Midbrain (tissue), 1 donor: ENCODE measurements around the gene LDLRAD4.

Experiments
- DNase-seq: peaks from one replicate; lab custom pipeline; 2025; lab: John Stamatoyannopoulos, UW

LDLRAD4 gene

DNA sequence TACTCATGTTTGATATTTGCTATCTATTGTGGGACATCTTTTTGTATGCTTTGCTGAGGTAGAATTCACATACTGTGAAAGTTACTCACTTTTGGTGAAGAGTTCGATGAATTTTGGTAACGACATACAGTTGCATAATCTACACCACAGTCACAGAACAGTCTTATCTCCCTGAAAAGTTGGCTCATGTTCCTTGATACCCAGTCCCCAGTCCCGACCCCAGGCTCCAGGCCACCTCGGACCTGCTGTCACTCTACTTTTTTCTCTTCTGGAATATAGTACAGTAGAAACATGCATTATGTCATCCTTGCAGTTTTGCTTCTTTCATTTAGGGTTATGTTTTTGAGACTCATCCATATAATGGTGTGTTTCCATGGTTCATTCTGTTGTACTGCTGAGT is 316.1 kb downstream of the LDLRAD4 start:
- no peak for DNase-seq

DNA sequence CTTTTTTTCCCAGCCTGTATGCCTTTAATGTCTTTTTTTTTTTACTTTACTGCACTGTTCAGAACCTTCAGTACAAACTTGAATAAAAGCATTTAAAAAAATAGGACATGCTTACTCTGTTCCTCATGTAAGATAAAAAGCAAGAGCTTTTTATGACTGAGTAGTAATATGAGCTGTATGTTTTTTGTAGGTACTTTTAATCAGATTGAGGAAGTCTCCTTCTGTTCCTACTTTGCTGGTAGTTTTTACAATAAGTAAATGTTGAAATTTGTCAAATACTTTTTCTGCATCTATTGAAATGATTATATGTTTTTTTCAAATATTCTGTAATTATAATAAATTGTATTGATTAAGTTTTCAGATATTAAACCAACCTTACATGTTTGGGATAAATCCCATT is 318.0 kb downstream of the LDLRAD4 start:
- no peak for DNase-seq

DNA sequence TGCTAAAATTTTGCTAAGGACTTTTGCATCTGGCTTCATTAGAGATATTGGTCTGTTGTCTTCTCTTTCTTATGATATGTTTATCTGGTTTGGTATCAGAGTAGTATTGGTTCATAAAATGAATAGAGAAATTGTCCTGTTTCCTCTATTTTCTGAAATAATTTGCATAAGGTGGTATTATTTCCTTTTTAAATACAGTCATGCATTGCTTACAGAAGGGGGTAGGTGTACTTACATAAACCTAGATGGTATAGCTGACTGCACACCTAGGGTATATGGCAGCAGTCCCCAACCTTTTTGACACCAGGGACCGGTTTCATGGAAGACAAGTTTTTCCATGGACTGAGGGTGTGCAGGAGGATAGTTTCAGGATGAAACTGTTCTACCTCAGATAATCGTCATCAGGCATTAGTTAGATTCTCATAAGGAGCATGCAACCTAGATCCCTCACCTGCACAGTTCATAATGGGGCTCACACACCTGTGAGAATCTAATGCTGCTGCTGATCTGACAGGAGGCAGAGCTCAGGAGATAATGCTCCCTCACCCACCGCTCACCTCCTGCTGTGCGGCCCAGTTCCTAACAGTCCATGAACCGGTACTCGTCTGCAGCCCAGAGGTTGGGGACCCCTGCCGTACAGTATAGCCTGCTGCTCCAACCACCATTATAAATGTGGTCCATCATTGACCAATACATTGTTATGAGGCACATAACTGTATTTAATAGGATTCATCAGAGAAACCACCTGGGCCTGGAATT is 318.6 kb downstream of the LDLRAD4 start:
- no peak for DNase-seq

DNA sequence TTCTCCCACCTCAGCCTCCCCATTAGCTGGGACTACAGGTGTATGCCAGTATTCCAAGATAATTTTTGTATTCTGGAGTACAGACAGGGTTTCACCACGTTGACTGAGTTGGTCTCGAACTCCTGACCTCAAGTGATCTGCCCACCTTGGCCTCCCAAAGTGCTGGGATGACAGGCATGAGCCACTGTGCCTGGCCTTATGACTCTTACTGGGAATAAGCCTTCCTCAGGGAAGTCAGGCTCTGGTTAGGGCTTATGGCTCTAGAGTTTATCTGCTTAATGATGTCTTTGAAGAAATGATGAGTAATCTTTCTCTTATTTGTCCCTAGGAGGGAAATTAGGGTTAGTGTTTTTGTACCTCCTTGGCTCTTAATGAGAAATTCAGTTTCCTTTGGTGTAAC is 320.1 kb downstream of the LDLRAD4 start:
- DNase-seq, result no peak

DNA sequence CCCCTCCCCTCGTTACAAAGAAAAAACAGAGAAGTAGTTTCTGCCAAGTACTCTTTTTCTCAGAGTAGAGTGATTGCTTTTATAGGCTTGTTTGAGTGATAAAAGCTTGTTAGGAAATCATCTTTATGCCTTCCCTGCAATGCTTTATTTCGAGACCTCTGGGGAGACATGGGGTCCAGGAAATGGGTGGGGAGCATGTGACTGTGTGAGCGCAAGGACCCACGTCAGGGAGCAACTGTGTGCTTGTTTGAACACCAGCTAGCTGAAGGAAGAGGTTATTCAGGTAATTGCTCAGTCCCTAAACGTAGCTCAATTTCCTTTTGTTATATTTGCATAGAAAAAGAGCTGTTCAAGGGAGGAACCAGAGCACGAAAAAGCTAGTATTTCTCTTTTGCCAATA is 320.5 kb downstream of the LDLRAD4 start:
- DNase-seq, result no peak

DNA sequence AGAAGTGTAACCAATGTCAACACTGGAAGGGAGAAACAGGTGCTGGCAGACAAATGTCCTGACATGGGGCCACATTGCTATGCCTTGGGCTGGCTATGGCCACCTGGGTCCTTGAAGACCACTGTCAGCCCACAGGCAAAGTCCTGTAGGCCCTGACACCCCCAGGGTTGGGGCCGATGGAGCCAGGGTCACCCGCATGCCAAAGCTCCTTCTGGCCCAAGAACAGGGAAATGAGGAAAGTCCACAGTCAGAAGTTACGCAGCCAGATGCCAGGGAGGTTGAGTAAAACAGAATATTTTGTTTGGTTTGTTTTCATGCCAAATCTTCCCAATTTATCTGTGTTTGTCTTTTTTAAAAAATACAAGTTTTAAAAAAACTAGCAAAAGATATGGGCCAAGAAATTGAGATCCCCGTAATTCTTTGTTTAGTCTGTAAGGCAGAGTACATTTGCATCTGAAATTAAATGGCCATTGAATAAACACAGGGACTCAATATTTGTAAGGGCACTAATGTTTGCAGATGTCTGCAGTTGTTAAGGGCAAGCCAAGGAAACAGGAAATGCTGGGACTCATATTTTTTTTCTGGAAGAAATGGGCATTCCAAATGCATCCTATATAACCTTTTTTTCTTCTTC is 321.4 kb downstream of the LDLRAD4 start:
- no peak for DNase-seq

DNA sequence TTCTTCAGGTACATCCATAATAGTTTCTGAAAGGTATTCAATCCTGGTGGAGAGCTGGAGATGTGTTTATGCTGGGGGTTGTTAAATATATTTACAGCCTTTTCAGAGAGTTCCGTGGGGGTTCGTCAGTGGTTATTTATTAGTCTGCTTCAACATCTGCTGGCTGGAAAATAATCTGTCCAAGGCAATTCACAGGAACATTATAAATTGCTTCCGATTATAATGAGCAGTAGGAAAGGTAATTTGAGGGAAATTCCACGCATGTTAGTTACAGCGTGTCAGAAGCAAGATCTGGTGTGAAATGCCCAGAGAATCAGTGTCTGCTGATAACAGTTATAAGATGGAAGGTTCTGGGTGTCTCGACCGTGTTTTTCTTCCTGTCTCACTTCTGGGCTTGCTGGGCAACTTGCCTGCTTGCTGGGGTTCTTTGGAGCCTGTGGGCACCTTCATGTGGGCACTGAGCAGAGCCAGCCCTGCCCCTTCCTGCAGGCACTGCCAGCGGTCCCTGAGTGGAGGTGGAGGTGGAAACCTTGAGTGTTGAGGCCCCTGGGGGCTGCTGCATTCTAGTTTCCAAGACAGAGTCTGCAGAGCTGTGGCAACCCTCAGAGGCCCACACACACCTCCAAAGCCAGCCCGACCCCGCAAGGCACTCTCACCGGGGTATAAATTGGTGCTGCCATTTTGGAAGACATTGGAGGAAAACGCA is 322.1 kb downstream of the LDLRAD4 start:
- DNase-seq, result no peak

DNA sequence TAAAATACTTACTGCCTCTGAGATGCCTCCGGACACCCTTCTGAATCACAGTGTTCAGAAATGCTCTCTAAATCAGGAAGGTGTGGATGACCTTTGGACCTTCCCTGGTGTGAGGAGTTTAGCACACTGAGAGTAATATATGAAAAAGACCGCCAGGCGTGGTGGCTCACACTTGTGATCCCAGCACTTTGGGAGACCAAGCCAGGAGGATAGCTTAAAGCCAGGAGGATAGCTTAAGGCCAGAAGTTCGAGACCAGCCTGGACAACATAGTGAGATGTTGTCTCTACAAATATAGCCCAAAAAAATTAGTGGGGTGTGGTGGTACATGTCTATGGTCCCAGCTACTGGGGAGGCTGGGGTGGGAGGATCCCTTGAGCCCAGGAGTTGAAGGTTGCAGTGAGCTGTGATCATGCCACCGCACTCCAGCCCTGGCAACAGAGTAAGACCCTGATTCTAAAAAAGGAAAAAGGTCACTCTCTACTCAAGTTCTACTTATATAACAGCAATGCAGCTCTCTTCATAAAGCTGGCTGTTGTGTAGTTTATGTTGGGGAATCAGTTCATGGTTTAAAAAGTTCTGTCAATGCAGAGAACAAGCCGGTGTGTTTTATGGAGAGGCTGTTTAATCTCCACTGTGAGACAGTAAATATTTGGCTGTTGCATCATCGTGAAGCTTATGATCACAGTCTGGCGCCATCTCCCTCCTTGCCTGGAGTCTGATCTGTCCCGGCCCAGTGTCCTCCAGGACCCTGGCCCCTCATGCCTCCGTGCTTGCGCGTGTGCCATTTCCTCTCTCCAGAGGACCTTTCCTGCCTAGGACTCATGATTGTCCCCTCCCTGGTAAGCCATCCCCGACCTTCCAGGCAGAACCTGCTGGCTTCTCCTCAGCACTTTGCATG is 323.3 kb downstream of the LDLRAD4 start:
- no peak for DNase-seq

DNA sequence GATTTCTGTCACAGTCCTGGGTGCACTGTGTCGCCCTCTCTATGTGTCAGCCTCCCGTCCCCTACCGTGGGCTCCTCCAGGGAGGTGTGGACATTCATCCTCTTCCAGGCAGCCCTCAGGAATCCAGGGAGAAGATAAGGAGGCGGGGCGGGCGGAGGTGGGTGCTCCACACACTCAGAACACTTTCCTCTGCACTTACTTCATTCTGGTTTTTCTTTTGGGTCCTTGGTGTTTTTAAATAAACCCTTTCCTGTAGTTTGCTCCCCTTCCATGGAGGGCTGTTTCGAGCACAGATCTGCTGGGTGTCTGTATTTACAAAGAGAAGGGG is 323.9 kb downstream of the LDLRAD4 start:
- no peak for DNase-seq

DNA sequence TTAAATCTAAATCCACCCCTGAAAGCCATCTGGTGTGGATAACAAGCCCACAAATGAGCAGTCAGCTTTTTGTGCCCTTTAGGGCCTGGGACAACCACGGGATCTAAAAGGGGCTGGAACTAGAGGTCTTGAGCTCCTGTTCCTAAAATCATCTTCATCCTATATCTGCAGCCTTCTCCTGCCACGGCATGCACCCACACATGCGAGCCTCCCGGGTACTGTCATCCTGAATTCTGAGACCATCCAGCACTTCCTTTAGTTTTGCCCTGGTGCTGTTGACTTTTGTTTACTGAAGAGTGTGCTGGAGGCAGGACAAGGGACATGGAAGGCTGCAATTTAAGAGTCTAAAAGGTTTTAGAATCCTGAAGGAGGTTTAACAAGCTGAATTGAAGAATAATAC is 324.6 kb downstream of the LDLRAD4 start:
- DNase-seq, result no peak

DNA sequence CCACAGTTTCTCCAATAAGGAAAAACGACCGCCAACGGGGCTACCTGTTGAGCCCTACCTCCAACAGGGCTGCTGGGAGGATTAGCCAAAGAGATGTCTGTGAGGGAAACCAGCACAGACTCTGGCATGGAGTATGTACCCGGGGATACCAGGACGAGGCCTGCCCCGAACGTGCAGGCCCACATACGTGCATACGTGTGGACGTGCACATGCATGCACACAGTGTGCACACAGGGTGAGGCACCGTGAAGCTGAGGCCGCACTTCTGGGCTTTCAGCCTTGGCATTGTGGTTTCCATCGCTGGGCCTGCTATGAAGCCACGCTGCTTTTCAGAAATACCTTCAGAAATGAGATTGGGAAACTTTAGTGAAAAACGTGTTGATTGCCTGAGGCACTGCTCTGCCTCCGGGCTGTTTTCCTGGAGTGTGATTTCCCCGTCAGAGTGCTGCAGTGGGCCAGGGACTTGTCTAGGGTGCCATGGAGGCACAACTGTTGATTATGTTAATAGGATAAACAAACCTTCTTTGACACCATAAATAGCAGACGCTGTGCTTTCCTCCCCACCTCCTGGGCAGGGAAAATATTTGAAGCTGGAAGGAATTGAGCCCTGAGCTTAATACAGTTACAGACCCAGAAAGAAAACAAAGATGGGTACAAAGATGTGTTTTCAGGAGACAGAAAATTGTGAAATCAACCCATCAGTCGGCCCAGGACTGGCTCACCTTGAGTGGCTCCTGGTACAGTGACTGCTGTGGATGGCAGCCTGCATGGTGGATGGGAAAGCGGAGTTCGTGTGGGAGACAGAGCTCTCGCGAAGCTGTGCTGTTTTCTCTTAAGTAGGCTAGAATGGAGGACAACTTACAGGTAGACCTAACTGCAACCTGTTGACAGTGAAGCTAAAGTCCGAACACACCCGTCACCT is 325.5 kb downstream of the LDLRAD4 start:
- DNase-seq, result no peak

DNA sequence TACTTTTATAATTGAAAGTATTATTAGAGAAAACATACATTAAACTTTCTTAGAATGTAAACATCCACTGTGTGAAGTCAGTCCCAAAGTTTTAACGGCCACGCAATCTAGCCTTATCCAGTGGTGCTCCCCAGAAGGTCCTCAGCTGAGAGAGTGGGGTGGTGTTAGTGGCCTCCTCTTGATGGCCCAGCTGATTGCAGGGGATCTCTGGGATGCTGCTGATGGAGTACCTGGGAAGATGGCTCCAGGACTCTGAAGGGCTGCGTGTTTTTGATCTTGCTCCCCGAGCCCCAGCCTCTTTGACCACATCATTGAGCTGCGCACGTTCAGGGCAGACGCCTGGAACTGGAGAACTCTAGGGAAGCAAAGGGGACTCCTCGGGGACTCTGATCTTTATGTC is 326.4 kb downstream of the LDLRAD4 start:
- DNase-seq, result no peak

DNA sequence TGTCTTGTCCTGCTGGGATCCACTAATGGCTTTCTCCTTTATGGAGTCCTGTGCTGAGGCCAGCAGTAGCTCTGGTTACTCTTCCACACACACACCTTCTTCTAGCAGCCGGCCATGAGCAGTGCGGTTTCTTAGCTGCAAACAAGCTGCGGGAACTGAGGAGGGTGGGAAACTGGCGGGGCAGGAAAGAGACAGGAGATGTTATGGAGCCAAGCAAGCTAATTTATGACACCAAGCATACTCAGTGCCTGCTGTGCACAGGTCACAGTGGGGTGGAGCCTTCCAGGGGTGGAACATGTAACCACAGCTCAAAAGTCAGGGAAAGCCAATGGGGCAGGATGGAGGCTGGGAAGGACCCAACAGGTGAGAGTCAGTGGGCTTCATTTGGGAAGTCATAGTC is 327.0 kb downstream of the LDLRAD4 start:
- no peak for DNase-seq

DNA sequence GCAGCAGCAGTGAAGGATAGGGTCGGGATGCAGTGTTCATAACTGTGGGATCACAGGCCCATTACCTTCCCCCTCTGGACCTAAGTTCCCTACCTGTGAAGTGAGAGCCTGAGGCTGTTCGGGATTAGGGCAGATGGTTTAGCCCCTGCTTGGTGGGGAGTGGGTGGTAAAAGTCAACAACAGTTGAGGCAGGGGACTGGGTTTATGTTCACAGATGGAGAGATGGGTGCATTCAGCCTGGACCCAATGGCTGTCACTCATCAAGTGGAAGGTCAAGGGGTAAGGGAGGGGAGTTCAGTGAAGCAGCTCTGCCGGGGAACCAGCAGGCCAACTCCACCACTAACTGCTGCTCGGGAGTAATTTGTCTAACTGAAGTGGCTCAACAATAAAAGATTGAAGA is 327.4 kb downstream of the LDLRAD4 start:
- DNase-seq, result no peak

DNA sequence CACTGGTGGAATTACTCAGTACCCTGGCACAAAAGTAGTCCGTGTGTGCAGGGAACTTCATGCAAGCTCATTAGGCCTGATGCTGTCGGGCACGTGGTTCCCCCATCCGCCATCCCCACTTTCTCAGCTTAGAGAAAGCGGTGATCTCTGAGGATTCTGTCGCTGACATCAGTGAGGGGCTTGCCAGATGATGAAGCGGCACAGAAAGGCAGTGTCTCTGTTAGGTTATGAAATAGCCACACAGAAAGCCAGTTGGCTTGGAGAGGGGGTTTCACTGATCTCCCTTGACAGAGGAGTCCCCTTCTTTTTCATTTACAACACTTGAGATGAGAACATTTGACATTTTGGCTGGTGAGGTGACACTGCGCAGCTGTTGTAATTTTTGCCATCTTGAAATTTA is 328.1 kb downstream of the LDLRAD4 start:
- no peak for DNase-seq

DNA sequence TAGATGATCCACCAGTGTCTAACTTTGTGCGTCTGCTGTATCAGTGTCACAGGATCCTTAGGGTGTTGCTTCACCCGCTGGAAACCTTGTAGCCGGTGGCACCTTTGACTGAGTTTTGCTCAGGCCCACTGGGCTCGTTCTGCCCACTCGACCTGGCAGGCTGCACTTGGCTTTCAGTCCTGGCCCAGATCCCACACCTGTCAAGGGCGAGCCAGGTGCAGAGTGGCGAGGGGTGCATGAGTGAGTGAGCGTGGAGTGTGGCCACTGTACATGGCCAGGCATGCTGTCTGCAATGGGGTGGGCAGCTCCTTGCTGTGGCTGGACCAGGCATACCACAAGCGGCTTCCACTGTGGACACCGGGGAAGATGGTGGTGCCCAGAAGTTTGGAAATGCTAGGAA is 328.8 kb downstream of the LDLRAD4 start:
- no peak for DNase-seq

DNA sequence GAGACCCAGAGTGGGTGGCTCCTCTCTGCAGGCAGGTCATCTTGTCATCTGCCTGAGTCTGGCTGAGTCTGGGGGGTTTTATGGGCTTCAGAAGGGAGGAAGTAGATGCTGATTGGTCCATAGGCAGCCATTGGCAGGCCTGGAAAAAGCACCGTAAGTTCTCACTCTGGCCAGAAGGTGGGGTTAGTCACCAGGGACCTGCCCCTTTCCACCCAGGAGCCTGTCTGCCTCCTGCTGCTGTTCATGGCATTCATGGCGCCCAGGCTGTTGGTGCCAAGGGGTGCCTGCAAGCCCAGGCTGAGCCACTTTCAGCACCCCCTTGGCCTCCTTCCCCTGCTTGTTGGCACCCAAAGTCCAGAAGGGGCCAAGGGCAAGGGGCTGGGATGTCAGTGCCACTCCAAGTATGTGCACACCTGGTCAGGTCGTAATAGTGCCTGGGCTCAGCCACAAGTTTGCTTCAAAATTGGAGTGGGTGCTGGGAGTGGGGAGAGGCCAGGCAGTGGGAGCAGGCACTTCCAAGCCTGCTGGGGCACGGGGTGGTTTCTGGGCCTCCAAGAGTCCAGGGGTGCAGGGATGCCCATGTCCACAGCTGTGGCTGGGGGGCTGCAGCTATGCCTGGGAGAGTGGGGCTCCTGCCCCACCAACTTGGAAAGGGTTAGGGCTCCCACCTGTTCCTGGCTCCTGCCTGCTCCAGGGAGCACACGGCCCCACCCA is 329.7 kb downstream of the LDLRAD4 start:
- DNase-seq, result no peak

DNA sequence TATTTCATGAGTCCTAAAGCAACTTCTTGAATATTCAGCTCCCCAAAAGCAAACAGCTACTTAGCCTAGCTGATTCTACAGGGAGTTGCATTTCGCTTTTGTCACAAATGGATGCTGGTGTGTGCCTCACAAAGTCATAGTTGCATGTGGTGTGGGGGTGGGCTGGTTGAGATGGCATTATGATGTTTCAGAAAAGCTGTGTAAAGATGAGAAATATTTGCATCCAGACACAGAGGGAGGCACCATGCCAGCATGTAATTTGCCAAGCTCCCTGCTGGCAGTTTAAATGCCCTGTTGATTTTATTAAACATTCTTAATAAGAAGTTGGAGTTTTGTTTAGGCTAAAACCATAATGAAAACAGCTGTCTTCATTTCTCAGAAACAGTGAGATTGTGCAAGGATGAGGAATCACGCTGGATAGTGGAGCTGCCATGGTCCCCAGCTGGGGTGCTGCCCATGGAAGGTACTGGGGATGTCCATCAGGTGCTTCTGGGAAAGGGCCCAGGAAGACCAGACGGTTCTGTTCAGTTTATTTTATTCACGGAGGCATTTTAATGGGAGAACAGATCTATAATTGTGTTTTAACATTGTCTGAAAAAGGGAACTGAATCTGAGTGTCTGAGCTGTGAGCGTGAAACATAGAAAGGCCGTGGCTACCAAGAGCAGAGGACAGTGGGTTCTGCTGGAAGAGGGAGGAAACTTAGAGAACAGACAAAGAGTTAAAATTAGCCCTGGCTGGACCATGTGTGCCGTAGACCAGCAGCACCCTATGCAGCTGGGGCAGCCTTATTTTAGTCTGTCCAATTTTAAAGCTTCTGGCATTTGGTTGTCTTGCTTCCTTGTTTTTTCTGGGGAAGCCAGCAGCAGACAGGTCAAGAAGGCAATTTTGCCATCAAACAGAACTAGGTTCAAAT is 330.7 kb downstream of the LDLRAD4 start:
- peak; percentile 52 for DNase-seq

DNA sequence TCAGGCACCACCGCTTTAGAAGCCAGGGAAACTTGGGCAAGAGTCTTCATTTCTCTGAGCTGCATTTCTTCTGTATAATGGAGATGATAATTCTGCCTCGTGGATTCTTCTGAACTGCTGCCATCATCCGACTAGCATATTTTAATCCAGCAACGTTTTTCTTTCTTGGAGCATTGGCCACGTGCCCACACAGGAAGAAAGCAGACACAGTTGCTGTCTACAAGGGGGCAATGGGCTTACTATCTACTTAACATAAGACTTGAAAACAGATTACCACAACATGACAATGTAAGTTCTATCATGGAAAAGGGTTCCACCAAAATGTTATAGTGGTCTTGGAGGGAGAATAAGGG is 331.3 kb downstream of the LDLRAD4 start:
- no peak for DNase-seq
